Measurements from ENCODE around the gene PRKCQ.

Gene PRKCQ

GRCh38 chr10:6396226-6396625 is 183.8 kb downstream of the PRKCQ start:
- no peak for TF ChIP-seq CTCF (conservative IDR thresholded peaks at IDR 0.05; ENCODE audit: low read depth, low read length)
- no peak overlapping the region for H3K4me3 ChIP-seq (ENCODE audit: low read length)
- no peak for DNase-seq (ENCODE audit: low read depth)

GRCh38 chr10:6395606-6396005 is 184.5 kb downstream of the PRKCQ start:
- no peak overlapping the region for H3K4me3 ChIP-seq (ENCODE audit: low read length)
- DNase-seq (ENCODE audit: low read depth) = no peak
- no peak for TF ChIP-seq CTCF (conservative IDR thresholded peaks at IDR 0.05; ENCODE audit: low read depth, low read length)

GRCh38 chr10:6394084-6394483 is 186.0 kb downstream of the PRKCQ start:
- H3K4me3 ChIP-seq (ENCODE audit: low read length) = no peak overlapping the region
- TF ChIP-seq CTCF (conservative IDR thresholded peaks at IDR 0.05; ENCODE audit: low read depth, low read length) = no peak
- no peak for DNase-seq (ENCODE audit: low read depth)

- TF ChIP-seq CTCF (conservative IDR thresholded peaks at IDR 0.05; ENCODE audit: low read depth, low read length) = no peak
- no peak for DNase-seq (ENCODE audit: low read depth)
- no peak overlapping the region for H3K4me3 ChIP-seq (ENCODE audit: low read length)
These were observed 186.9 kb downstream of the PRKCQ start for GRCh38 chr10:6393168-6393567.

- DNase-seq (ENCODE audit: low read depth) = no peak
- H3K4me3 ChIP-seq (ENCODE audit: low read length) = no peak overlapping the region
- TF ChIP-seq CTCF (conservative IDR thresholded peaks at IDR 0.05; ENCODE audit: low read depth, low read length) = no peak
These were observed 189.7 kb downstream of the PRKCQ start for GRCh38 chr10:6390213-6390845.

- TF ChIP-seq CTCF (conservative IDR thresholded peaks at IDR 0.05; ENCODE audit: low read depth, low read length) = no peak
- no peak overlapping the region for H3K4me3 ChIP-seq (ENCODE audit: low read length)
- DNase-seq (ENCODE audit: low read depth) = no peak
These were observed 191.7 kb downstream of the PRKCQ start for GRCh38 chr10:6388261-6388893.

- TF ChIP-seq CTCF (conservative IDR thresholded peaks at IDR 0.05; ENCODE audit: low read depth, low read length) = no peak
- no peak for DNase-seq (ENCODE audit: low read depth)
- no peak overlapping the region for H3K4me3 ChIP-seq (ENCODE audit: low read length)
These were observed 193.1 kb downstream of the PRKCQ start for GRCh38 chr10:6386960-6387359.

All from retinal pigment epithelial cell (primary cell).